Adrenal gland (tissue), 5 donors: Measurements from ENCODE around the gene TEAD1.

Experiments
- POLR2A ChIP-seq, 2 donors: fragments of 450-650 bp; IDR thresholded peaks; one replicate each; pipeline ENCODE4 v1.6.1; 2017; ENCODE audit warnings: antibody characterized with exemption in 2 of 2, mild to moderate bottlenecking in 2 of 2, moderate library complexity in 1 of 2
- TF ChIP-seq, protein P1 (sequence below), 6 experiments: fragments of 450-650 bp in 4 of 6; fragments of 200-600 bp in 2 of 6; sonication (generic) in 1 of 6; IDR thresholded peaks; 1 replicate in 5 of 6; 2 replicates in 1 of 6; pipeline versions ENCODE4 v1.5.1 to v1.8.0; 2016 to 2021; ENCODE audit warnings: antibody characterized with exemption in 6 of 6, mild to moderate bottlenecking in 2 of 6, moderate library complexity in 1 of 6
- donor health status: DM: no; HTN: no; CAD: no.

DNA sequence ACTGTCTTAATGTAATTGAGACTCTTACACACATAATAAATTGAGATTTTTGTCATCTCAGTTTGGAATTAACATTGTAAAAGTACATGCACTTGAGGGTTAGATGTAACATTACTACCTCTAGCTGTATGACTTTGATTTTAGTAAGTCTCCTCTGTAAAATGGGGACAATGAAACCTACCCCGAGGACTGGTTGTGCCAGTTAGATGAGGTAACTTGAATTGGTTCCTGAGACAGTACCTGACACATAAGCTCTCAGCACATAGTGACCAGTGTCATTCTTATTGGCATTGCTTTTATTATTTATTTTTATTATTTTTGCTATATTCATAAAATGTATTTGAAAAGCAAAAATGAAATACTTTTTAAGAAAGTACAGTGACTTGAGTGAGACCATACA lies 114.8 kb downstream of the TEAD1 start:
- TF ChIP-seq, protein P1, sequence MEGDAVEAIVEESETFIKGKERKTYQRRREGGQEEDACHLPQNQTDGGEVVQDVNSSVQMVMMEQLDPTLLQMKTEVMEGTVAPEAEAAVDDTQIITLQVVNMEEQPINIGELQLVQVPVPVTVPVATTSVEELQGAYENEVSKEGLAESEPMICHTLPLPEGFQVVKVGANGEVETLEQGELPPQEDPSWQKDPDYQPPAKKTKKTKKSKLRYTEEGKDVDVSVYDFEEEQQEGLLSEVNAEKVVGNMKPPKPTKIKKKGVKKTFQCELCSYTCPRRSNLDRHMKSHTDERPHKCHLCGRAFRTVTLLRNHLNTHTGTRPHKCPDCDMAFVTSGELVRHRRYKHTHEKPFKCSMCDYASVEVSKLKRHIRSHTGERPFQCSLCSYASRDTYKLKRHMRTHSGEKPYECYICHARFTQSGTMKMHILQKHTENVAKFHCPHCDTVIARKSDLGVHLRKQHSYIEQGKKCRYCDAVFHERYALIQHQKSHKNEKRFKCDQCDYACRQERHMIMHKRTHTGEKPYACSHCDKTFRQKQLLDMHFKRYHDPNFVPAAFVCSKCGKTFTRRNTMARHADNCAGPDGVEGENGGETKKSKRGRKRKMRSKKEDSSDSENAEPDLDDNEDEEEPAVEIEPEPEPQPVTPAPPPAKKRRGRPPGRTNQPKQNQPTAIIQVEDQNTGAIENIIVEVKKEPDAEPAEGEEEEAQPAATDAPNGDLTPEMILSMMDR (IDR thresholded peaks at IDR 0.05): no peak
- TF ChIP-seq POLR2A (IDR thresholded peaks at IDR 0.05): no peak
